ENCODE results near the gene CNTN4. TPM values are rescaled to one million over a fixed set of nuclear protein-coding genes. Genes with fewer than 3 reads are reported as not detected.

The CNTN4 gene
- polyA plus RNA-seq, 1 experiment: not detected

DNA sequence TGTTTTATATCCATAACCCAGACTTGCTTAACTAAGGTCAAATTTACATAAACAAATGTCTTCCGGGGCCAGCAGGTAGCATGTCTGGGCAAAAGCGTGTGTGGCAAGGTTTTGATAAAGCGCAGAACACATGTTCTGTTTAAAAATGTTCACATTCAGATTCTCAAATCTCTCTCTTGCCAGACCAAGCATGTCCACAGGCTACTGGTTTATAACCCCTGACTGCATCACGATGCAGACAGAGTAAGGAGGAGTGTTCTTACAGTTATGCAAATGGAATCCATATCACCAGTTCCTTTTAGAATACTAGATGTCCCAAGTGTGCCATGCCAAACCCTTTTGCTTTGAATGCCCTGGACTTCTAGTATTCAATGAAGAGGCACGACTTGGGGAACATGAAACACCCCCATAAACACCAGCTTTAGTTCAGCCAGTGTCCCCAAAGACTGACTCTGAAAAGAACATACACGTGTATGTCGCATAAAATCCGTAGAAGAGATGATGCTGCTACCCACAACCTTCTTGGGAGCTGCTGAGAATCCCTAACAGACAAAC, 412.0 kb downstream of the CNTN4 start:
- Histone ChIP-seq H3K4me3 (ENCODE audit: low read depth, low read length) (no peak overlapping the region), H3K36me3 (ENCODE audit: control insufficient read depth, insufficient read depth, low read length) (no peaks in the 10 kb centered on the region), H3K27me3 (ENCODE audit: control insufficient read depth, insufficient read depth, low read length) (no peaks in the 10 kb centered on the region)
- DNase-seq (ENCODE audit: low read depth): no peak
- CTCF ChIA-PET: no interaction called here
- POLR2A ChIA-PET: no interaction called here
- TF ChIP-seq, protein P1, sequence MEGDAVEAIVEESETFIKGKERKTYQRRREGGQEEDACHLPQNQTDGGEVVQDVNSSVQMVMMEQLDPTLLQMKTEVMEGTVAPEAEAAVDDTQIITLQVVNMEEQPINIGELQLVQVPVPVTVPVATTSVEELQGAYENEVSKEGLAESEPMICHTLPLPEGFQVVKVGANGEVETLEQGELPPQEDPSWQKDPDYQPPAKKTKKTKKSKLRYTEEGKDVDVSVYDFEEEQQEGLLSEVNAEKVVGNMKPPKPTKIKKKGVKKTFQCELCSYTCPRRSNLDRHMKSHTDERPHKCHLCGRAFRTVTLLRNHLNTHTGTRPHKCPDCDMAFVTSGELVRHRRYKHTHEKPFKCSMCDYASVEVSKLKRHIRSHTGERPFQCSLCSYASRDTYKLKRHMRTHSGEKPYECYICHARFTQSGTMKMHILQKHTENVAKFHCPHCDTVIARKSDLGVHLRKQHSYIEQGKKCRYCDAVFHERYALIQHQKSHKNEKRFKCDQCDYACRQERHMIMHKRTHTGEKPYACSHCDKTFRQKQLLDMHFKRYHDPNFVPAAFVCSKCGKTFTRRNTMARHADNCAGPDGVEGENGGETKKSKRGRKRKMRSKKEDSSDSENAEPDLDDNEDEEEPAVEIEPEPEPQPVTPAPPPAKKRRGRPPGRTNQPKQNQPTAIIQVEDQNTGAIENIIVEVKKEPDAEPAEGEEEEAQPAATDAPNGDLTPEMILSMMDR (IDR thresholded peaks at IDR 0.05; ENCODE audit: insufficient read depth, low read depth, low read length): no peak

DNA sequence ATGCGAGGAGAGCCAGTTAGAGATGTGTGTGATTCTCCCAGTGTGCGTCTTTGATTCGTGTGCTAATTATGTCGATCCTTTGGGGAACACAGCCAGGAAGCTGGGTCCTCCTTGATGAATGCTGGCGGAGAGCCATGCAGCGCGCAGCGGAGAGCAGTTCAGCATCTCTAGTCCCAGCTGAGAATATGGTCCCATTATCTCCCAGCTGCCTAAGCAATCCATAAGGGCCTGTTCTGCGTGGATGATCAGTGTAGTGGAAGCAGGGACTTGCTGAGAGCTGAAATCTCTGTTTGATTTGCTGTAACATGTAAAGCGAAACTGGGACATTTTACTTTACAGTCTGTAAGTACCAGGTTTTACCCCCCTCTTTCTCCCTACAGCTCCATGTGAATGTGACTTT, 412.7 kb downstream of the CNTN4 start:
- H3K36me3 ChIP-seq (ENCODE audit: control insufficient read depth, insufficient read depth, low read length): no peaks in the 10 kb centered on the region
- ChIA-PET POLR2A (no interaction called here), CTCF (no interaction called here)
- no peak overlapping the region for H3K4me3 ChIP-seq (ENCODE audit: low read depth, low read length)
- TF ChIP-seq, protein P1 (IDR thresholded peaks at IDR 0.05; ENCODE audit: insufficient read depth, low read depth, low read length): no peak
- no peaks in the 10 kb centered on the region for H3K27me3 ChIP-seq (ENCODE audit: control insufficient read depth, insufficient read depth, low read length)
- DNase-seq (ENCODE audit: low read depth): no peak

DNA sequence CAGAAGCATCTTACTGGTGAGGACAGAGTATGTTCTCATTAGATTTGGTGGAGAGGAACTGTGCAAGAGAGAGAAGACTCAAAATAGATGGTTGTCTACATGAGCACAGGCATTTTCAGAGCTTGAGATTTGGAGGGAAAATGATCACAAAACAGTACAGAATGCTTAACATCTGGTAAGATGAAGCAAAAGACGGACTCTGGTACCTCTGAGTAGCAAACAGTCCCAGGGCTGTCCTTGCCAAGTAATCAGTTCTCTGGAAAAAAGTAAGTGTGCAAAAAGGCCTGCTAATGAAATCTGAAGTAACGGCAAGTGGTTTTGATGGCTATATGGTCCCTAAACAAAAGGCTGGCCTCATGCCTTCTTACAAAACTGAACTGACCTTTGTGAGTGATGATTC, 414.2 kb downstream of the CNTN4 start:
- no peak overlapping the region for H3K4me3 ChIP-seq (ENCODE audit: low read depth, low read length)
- H3K27me3 ChIP-seq (ENCODE audit: control insufficient read depth, insufficient read depth, low read length): no peaks in the 10 kb centered on the region
- POLR2A ChIA-PET: no interaction called here
- H3K36me3 ChIP-seq (ENCODE audit: control insufficient read depth, insufficient read depth, low read length): no peaks in the 10 kb centered on the region
- DNase-seq (ENCODE audit: low read depth): no peak
- CTCF ChIA-PET: no interaction called here
- TF ChIP-seq, protein P1 (IDR thresholded peaks at IDR 0.05; ENCODE audit: insufficient read depth, low read depth, low read length): no peak

DNA sequence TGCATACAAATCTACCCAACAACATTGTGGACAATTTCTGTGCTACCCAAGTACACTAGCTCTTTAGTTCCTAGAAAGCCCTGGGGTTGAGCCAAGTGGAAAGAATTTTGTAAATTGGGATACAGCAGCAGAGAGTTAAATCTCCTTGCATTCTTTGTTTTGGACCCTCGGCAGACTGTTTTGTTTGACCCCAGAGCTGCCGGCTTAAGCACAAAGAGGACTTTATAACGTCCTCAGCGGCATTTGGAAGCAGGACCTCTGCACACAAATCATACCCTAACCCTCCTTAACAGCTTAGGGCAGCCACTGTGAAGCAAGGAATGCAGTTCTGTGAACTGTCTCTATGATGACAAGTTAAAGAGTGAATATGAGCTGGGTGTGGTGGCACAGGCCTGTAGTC, 415.3 kb downstream of the CNTN4 start:
- POLR2A ChIA-PET: no interaction called here

DNA sequence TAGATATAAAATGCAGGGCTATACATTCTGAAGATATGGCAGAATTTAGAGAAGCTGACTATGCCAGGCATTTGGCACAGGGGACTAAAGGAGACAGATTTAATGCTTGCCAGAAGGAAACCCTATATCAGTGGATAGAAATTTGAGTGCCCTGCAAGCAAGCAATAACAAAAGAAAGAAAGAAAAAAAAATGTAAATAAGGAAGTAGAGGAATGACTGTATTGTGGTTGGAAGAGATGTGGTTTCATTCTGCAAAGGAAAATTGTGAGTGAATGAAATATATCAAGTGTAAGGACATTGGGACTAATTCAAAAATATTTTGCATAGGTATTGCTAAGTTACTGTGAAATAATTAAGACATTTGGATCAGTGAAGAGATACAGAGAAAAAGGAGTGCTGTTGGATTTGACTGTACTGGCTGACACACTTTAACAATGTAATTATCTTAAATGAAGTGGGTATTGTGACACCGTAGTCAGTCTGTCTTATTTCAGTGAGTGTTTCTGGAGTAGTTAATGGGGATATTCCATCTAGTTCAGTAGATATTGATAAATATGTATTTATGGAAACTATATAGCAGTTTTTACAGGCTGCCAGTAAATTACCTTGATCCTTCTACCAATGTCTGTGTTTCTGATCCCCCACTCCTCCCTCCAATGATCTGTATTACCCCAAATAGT, 418.2 kb downstream of the CNTN4 start:
- Histone ChIP-seq H3K36me3 (ENCODE audit: control insufficient read depth, insufficient read depth, low read length) (no peaks in the 10 kb centered on the region), H3K4me3 (ENCODE audit: low read depth, low read length) (no peak overlapping the region), H3K27me3 (ENCODE audit: control insufficient read depth, insufficient read depth, low read length) (no peaks in the 10 kb centered on the region)
- ChIA-PET POLR2A (no interaction called here), CTCF (no interaction called here)
- TF ChIP-seq, protein P1 (IDR thresholded peaks at IDR 0.05; ENCODE audit: insufficient read depth, low read depth, low read length): no peak
- DNase-seq (ENCODE audit: low read depth): no peak

More for the DNA sequence above, 415.3 kb downstream of the CNTN4 start:
- Histone ChIP-seq H3K27me3 (ENCODE audit: control insufficient read depth, insufficient read depth, low read length) (no peaks in the 10 kb centered on the region), H3K36me3 (ENCODE audit: control insufficient read depth, insufficient read depth, low read length) (no peaks in the 10 kb centered on the region), H3K4me3 (ENCODE audit: low read depth, low read length) (no peak overlapping the region)
- TF ChIP-seq, protein P1 (IDR thresholded peaks at IDR 0.05; ENCODE audit: insufficient read depth, low read depth, low read length): no peak
- CTCF ChIA-PET: no interaction called here
- DNase-seq (ENCODE audit: low read depth): no peak

All from BJ (cell line).